ENCODE measurements around the gene CKAP2.

DNA sequence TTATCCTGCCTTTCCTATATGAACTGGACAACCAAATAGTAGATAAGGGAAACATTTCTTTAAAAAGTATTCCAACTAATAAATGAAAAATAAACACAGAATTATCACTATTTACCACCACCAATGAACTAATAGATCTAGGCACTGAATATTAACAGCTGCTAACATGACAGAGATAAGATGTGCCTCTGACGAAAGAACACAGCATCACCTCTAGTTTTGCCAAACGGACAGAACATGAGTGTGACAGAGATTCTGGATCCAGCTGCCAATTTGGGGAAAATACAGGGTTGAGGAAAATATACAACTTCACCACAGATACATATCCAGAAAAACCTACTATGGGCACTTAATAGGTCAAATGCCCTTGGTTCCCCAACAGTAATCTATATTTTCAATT, 22.8 kb upstream of the CKAP2 start:
- TF ChIP-seq, protein P1, sequence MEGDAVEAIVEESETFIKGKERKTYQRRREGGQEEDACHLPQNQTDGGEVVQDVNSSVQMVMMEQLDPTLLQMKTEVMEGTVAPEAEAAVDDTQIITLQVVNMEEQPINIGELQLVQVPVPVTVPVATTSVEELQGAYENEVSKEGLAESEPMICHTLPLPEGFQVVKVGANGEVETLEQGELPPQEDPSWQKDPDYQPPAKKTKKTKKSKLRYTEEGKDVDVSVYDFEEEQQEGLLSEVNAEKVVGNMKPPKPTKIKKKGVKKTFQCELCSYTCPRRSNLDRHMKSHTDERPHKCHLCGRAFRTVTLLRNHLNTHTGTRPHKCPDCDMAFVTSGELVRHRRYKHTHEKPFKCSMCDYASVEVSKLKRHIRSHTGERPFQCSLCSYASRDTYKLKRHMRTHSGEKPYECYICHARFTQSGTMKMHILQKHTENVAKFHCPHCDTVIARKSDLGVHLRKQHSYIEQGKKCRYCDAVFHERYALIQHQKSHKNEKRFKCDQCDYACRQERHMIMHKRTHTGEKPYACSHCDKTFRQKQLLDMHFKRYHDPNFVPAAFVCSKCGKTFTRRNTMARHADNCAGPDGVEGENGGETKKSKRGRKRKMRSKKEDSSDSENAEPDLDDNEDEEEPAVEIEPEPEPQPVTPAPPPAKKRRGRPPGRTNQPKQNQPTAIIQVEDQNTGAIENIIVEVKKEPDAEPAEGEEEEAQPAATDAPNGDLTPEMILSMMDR (IDR thresholded peaks at IDR 0.05; ENCODE audit: low read depth, low read length), result no peak
- TF ChIP-seq EZH2phosphoT487 (IDR thresholded peaks at IDR 0.05; ENCODE audit: low read depth), result no peak
